Left hindlimb (tissue), 1 donor: Measurements from ENCODE around the gene RPP25L.

ENCODE experiments used
- DNase-seq: peaks from one replicate; pipeline ENCODE4 v3.0.0-alpha.2; 2018

RPP25L gene

GRCh38 chr9:34582787-34583186 lies 29.1 kb downstream of the RPP25L start:
- DNase-seq = no peak

- DNase-seq = no peak
These were observed 30.6 kb downstream of the RPP25L start for GRCh38 chr9:34581318-34581717.

GRCh38 chr9:34580358-34580757 lies 31.5 kb downstream of the RPP25L start:
- DNase-seq = no peak

GRCh38 chr9:34579808-34580163 lies 32.1 kb downstream of the RPP25L start:
- no peak for DNase-seq

- no peak for DNase-seq
These were observed 32.6 kb downstream of the RPP25L start for GRCh38 chr9:34579104-34579807.

GRCh38 chr9:34578241-34579103 lies 33.4 kb downstream of the RPP25L start:
- peak; percentile 72 for DNase-seq

GRCh38 chr9:34577400-34578240 lies 34.3 kb downstream of the RPP25L start:
- DNase-seq = peak; percentile 91

- DNase-seq = no peak
These were observed 35.1 kb downstream of the RPP25L start for GRCh38 chr9:34576597-34577399.

- no peak for DNase-seq
These were observed 35.9 kb downstream of the RPP25L start for GRCh38 chr9:34575862-34576596.

GRCh38 chr9:34575241-34575640 lies 36.7 kb downstream of the RPP25L start:
- DNase-seq = no peak

- DNase-seq = no peak
These were observed 37.3 kb downstream of the RPP25L start for GRCh38 chr9:34574571-34574970.

- no peak for DNase-seq
These were observed 38.1 kb downstream of the RPP25L start for GRCh38 chr9:34573599-34574325.

GRCh38 chr9:34572628-34573027 lies 39.3 kb downstream of the RPP25L start:
- no peak for DNase-seq

GRCh38 chr9:34572092-34572491 lies 39.8 kb downstream of the RPP25L start:
- DNase-seq = no peak

- DNase-seq = no peak
These were observed 40.5 kb downstream of the RPP25L start for GRCh38 chr9:34571481-34571810.

GRCh38 chr9:34570809-34571480 lies 41.0 kb downstream of the RPP25L start:
- no peak for DNase-seq

GRCh38 chr9:34570376-34570775 lies 41.5 kb downstream of the RPP25L start:
- DNase-seq = no peak

- DNase-seq = no peak
These were observed 43.1 kb downstream of the RPP25L start for GRCh38 chr9:34568774-34569173.

- no peak for DNase-seq
These were observed 43.8 kb downstream of the RPP25L start for GRCh38 chr9:34568133-34568532.

GRCh38 chr9:34566972-34567371 lies 44.9 kb downstream of the RPP25L start:
- peak; percentile 27 for DNase-seq

GRCh38 chr9:34566322-34566721 lies 45.6 kb downstream of the RPP25L start:
- DNase-seq = peak; percentile 49
